Liver (tissue), 3 donors: ENCODE results near the gene FBXO4.

Experiments
- CTCF ChIP-seq: fragments of 150-350 bp; IDR thresholded peaks from 2 replicates; pipeline ENCODE4 v1.5.1; 2017; ENCODE audit warnings: improper control_type of control experiment, low read depth, low read length; ENCODE audit not compliant: missing input control
- GABPA ChIP-seq, 2 donors: IDR thresholded peaks in 1 of 2; conservative IDR thresholded peaks in 1 of 2; 2 replicates each; pipeline ENCODE4 v1.6.1; 2016; ENCODE audit warnings: antibody characterized with exemption in 2 of 2, mild to moderate bottlenecking in 1 of 2, moderate library complexity in 1 of 2
- HNF4G ChIP-seq: IDR thresholded peaks from 2 replicates; pipeline ENCODE4 v1.6.1; 2016; ENCODE audit warnings: antibody characterized with exemption
- MAX ChIP-seq: IDR thresholded peaks from 2 replicates; pipeline ENCODE4 v1.6.1; 2016; ENCODE audit warnings: antibody characterized with exemption
- YY1 ChIP-seq: IDR thresholded peaks from 2 replicates; pipeline ENCODE4 v1.6.1; 2016; ENCODE audit warnings: antibody characterized with exemption, mild to moderate bottlenecking
- donor health status: healthy.
- donor health status: healthy.

- no peak for TF ChIP-seq CTCF
- TF ChIP-seq GABPA (IDR thresholded peaks at IDR 0.05 in 1 of 2, conservative IDR thresholded peaks at IDR 0.05 in 1 of 2), result no peak
- TF ChIP-seq HNF4G, result no peak
- no peak for TF ChIP-seq YY1
- TF ChIP-seq MAX, result no peak
Measured at GRCh38 chr5:41927604-41928003, 2.5 kb downstream of the FBXO4 start.
